Pancreas (tissue), 10 donors: Measurements from ENCODE around the gene B3GNT5. TPM values are rescaled to one million over a fixed set of nuclear protein-coding genes. Genes with fewer than 3 reads are reported as not detected.
A peak's percentile ranks its signal among the peaks of the same experiment; 100 is the strongest.

Experiments used
- ATAC-seq, 4 donors: fragments of 200-7000 bp; cut with Tn5 transposase; one replicate each; pipeline versions ENCODE4 v1.8.0 to v1.9.1; 2020; ENCODE audit warnings: mild to moderate bottlenecking in 4 of 4, moderate library complexity in 4 of 4
- DNase-seq, 6 donors: peaks; one replicate each; pipeline ENCODE4 v3.0.0-alpha.2; 2020
- FAIRE-seq: peaks from 2 replicates; lab custom pipeline; 2012; peaks lifted over from hg19 to GRCh38; lab: Jason Lieb, UNC
- H3K27ac ChIP-seq, 4 donors: fragments of 200-600 bp; sonication (generic); 1 replicate in 3 of 4; 2 replicates in 1 of 4; pipeline versions ENCODE4 v1.5.0 to v1.8.0; 2020
- H3K27me3 ChIP-seq, 4 donors: fragments of 200-600 bp; one replicate each; pipeline ENCODE4 v1.8.0; 2021
- H3K36me3 ChIP-seq, 3 donors: fragments of 200-600 bp; sonication (generic) in 1 of 3; one replicate each; pipeline versions ENCODE4 v1.5.0 to v1.8.0; 2020 to 2021
- H3K4me1 ChIP-seq, 3 donors: fragments of 200-600 bp; one replicate each; pipeline ENCODE4 v1.8.0; 2021
- H3K4me3 ChIP-seq, 4 donors: fragments of 200-600 bp; sonication (generic) in 2 of 4; one replicate each; pipeline versions ENCODE4 v1.5.0 to v1.8.0; 2020 to 2021
- H3K9me3 ChIP-seq, 4 donors: fragments of 200-600 bp; one replicate each; pipeline ENCODE4 v1.8.0; 2021
- WGBS, 2 donors: extraction: QIAGEN DNeasy Blood & Tissue Kit; methylation state at CpG; one replicate each; pipeline ENCODE4 v1.1.7; 2013; 5-methylcytosine and 5-hydroxymethylcytosine counted together
- intact Hi-C, 3 donors: fragments of 100-400 bp; cut with DNase I; formaldehyde crosslinking; loops; one replicate each; pipeline versions ENCODE4 v1.11.1 to v1.14.2; 2022
- polyA plus RNA-seq, 2 donors: library from polyadenylated mRNA; stranded (reverse); fragments of 200-250 nt; gene quantifications; one replicate each; pipeline ENCODE4 v1.2.3, GENCODE V29; 2013
- total RNA-seq, 6 donors: library from RNA; stranded (reverse); fragmentation: NEBNext Ultra II Directional in 4 of 6; extraction: Animal tissue kit (Norgen Biotek cat#: 25700) in 4 of 6; gene quantifications; one replicate each; pipeline versions ENCODE4 v1.2.1 to v1.2.4, GENCODE V29; 2021 to 2023
- TF ChIP-seq, protein P1 (sequence below), 4 donors: fragments of 200-600 bp; sonication (generic) in 3 of 4; IDR thresholded peaks; one replicate each; pipeline versions ENCODE4 v1.5.0 to v1.8.0; 2021; ENCODE audit warnings: antibody characterized with exemption in 4 of 4
- donor health status: healthy with polysubstance abuse.
- donor health status: DM: no; HTN: no; CAD: no; lungs with moderate emphysema.
- donor health status: DM: no; HTN: no; CAD: no.
- donor health status: control.
- donor health status: control.
- donor health status: Bipolar disorder and iron deficiency.
- donor health status: DM: yes; HTN: yes; CAD: no.
- donor health status: DM: no; HTN: no; CAD: no.
- donor health status: DM: no; HTN: no; CAD: no.
- donor health status: DM: yes; HTN: yes; CAD: no.

Gene B3GNT5, protein sequence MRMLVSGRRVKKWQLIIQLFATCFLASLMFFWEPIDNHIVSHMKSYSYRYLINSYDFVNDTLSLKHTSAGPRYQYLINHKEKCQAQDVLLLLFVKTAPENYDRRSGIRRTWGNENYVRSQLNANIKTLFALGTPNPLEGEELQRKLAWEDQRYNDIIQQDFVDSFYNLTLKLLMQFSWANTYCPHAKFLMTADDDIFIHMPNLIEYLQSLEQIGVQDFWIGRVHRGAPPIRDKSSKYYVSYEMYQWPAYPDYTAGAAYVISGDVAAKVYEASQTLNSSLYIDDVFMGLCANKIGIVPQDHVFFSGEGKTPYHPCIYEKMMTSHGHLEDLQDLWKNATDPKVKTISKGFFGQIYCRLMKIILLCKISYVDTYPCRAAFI
- total RNA-seq (10 to 100 TPM in 2 of 6 donors, 1 to 10 TPM in 4; 5.0 to 13.7 (median 5.6) TPM), polyA plus RNA-seq (1 to 10 TPM; 3.0 to 5.2 TPM)

DNA sequence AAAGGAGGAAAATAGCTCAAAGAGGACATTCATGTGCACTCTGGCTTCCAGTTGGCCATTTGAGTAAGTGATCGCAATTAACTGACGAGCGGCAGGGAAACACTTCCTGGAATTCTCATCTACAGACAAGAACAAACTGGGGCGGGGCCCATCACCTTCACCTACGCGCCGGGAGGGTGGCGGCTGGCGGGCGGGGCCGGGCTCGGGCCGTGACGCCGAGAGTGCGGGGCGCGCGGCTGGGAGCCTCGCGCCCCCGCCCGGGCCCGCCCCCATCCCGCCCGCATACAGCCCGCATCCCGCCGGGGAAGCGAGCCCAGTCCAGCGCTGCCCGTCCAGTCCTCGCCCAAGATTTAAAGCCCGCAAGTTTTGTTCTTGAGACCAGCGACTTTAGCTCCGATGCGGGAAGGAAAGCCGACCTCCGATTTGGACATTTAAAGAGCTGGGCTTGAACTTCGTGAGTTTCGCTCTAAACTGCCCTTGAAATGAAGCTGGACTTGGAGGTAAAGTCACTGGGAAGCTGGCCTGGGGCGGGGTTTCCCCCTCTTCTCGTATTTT lies at the start of gene B3GNT5:
TSS of gene B3GNT5 (plus strand) at position 281 of the 555 bp plus-strand sequence. CDS start 16,546 bp downstream, outside the sequence.
- 0 to 1% methylated on average over 43 of the region's 43 CpGs for WGBS, 2 donors
- Histone ChIP-seq H3K9me3 (no peaks in the 10 kb centered on the region), H3K27ac (peak within 1 kb of the TSS; percentile 88 to 97 (median 92)), H3K4me1 (peaks cover 0 to 8% (median 0%) of the 10 kb centered on the region in 3 donors), H3K36me3 (no peaks in the 10 kb centered on the region), H3K27me3 (no peaks in the 10 kb centered on the region), H3K4me3 (peak within 1 kb of the TSS; percentile 31 to 91 (median 78))
- intact Hi-C loops: loop anchor here in 1 of 3 donors (5.0 kb wide), 1 partner anchor 129 kb away; no protein-coding TSS in a partner anchor
- ATAC-seq (peak; percentile 72 to 83 (median 76)), DNase-seq (peak; percentile 73 to 83 (median 79)), FAIRE-seq (no peak)
- TF ChIP-seq, protein P1, sequence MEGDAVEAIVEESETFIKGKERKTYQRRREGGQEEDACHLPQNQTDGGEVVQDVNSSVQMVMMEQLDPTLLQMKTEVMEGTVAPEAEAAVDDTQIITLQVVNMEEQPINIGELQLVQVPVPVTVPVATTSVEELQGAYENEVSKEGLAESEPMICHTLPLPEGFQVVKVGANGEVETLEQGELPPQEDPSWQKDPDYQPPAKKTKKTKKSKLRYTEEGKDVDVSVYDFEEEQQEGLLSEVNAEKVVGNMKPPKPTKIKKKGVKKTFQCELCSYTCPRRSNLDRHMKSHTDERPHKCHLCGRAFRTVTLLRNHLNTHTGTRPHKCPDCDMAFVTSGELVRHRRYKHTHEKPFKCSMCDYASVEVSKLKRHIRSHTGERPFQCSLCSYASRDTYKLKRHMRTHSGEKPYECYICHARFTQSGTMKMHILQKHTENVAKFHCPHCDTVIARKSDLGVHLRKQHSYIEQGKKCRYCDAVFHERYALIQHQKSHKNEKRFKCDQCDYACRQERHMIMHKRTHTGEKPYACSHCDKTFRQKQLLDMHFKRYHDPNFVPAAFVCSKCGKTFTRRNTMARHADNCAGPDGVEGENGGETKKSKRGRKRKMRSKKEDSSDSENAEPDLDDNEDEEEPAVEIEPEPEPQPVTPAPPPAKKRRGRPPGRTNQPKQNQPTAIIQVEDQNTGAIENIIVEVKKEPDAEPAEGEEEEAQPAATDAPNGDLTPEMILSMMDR (IDR thresholded peaks at IDR 0.05): no peak

DNA sequence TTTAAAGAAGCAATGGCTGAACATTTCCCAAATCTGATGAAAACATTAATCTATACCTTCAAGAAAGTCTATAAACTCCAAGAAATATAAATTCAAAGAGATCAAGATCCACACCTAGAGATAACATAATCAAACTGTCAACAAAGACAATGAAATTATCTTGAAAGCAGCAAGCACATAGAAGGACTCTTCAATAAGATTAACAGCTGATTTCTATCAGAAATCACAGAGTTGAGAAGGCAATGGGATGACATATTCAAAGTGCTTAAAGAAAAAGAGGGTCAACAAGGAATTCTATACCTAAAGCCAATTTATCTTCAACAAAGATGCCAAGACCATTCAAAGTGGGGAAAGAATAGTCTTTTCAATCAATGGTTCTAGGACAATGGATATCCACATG lies 49.4 kb upstream of the B3GNT5 start:
- Histone ChIP-seq H3K4me3 (no peak overlapping the region), H3K27ac (no peak overlapping the region), H3K36me3 (no peaks in the 10 kb centered on the region), H3K27me3 (no peaks in the 10 kb centered on the region), H3K9me3 (no peaks in the 10 kb centered on the region), H3K4me1 (no peaks in the 10 kb centered on the region)
- DNase-seq (no peak), ATAC-seq (no peak), FAIRE-seq (no peak)
- TF ChIP-seq, protein P1 (IDR thresholded peaks at IDR 0.05): no peak
- intact Hi-C loops: no loop called here

DNA sequence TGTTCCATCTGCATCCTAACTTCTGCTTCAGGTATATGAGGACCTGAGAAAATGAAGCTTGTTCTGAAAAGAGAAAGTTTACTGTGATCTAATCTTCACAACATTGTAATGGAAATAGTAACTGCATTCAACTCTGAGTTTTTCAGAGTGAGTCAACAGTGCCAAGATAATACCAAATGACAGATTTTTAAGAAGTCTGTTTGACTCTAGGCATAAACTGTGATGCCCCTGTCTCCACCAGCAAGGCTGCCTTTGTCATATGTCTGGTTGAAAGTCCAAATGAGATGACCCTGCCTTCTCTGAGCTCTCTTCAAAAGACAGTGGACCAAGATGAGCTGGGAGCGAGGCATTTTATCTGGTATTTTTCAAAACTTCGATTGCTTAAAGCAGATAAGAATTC lies 44.8 kb upstream of the B3GNT5 start:
- 66 to 71% methylated on average over 2 of the region's 2 CpGs for WGBS, 2 donors
- Histone ChIP-seq H3K4me3 (no peak overlapping the region), H3K9me3 (no peaks in the 10 kb centered on the region), H3K27me3 (no peaks in the 10 kb centered on the region), H3K36me3 (no peaks in the 10 kb centered on the region), H3K4me1 (no peaks in the 10 kb centered on the region), H3K27ac (no peak overlapping the region)
- ATAC-seq (no peak), FAIRE-seq (no peak), DNase-seq (no peak)
- intact Hi-C loops: no loop called here
- TF ChIP-seq, protein P1 (IDR thresholded peaks at IDR 0.05): no peak

DNA sequence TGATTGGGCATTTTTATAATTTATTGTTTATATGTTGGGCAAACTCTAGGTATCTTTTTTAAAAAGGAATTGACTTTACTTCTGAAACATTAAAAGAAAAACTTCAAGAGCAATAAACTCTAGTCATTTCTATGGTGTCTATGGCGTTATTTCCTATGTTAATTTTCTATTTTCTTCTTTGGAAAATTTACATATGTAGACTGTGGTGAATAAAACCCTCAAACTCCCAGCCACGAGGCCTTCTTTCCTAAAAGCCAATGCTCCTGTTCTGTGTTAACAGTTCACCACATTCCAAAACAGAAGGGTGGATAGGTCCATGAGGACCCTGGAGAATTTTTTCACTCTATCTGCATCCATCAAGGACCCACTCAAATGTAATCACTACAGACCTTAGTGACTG lies 44.3 kb upstream of the B3GNT5 start:
- H3K4me1 ChIP-seq: no peaks in the 10 kb centered on the region
- ATAC-seq (no peak), FAIRE-seq (no peak), DNase-seq (no peak)
- no peak overlapping the region for H3K27ac ChIP-seq
- TF ChIP-seq, protein P1 (IDR thresholded peaks at IDR 0.05): no peak
- no peaks in the 10 kb centered on the region for H3K9me3 ChIP-seq
- H3K27me3 ChIP-seq: no peaks in the 10 kb centered on the region
- H3K36me3 ChIP-seq: no peaks in the 10 kb centered on the region
- WGBS, 2 donors: 68 to 88% methylated on average over 2 of the region's 2 CpGs
- intact Hi-C loops: no loop called here
- H3K4me3 ChIP-seq: no peak overlapping the region
